ENCODE data around the gene NPAS3.
A peak's percentile ranks its signal among the peaks of the same experiment; 100 is the strongest.

Gene NPAS3

GRCh38 chr14:33566082-33566481 is 627.4 kb downstream of the NPAS3 start:
- no peak for TF ChIP-seq ZNF121 (tag by site-specific recombination; IDR thresholded peaks at IDR 0.05)
- no peak for TF ChIP-seq SP3 (tag by site-specific recombination; IDR thresholded peaks at IDR 0.05)
- no peak for TF ChIP-seq ZNF404 (tag by site-specific recombination; IDR thresholded peaks at IDR 0.05)
- no peak for TF ChIP-seq SCRT2 (tag by site-specific recombination; IDR thresholded peaks at IDR 0.05)
- no peak for TF ChIP-seq BCL11A (tag by site-specific recombination; IDR thresholded peaks at IDR 0.05; ENCODE audit: low read depth)
- TF ChIP-seq KLF7 (tag by site-specific recombination; IDR thresholded peaks at IDR 0.05; ENCODE audit: borderline replicate concordance), result no peak
- no peak for TF ChIP-seq OVOL3 (tag by site-specific recombination; IDR thresholded peaks at IDR 0.05)
- TF ChIP-seq ZNF639 (tag by site-specific recombination; IDR thresholded peaks at IDR 0.05), result no peak
- no peak for TF ChIP-seq MEIS1 (CRISPR knock-in tag; IDR thresholded peaks at IDR 0.05; ENCODE audit: borderline replicate concordance)
- TF ChIP-seq ZNF664 (tag by site-specific recombination; IDR thresholded peaks at IDR 0.05), result no peak
- no peak for TF ChIP-seq CTCF (tag by site-specific recombination; IDR thresholded peaks at IDR 0.05)
- no peak for TF ChIP-seq ZNF169 (tag by site-specific recombination; IDR thresholded peaks at IDR 0.05)
- no peak for TF ChIP-seq REPIN1 (tag by site-specific recombination; IDR thresholded peaks at IDR 0.05; ENCODE audit: low read depth)
- no peak for TF ChIP-seq ZNF155 (tag by site-specific recombination; IDR thresholded peaks at IDR 0.05)
- TF ChIP-seq ZNF292 (tag by site-specific recombination; IDR thresholded peaks at IDR 0.05; ENCODE audit: borderline replicate concordance, low read depth), result no peak
- TF ChIP-seq ZNF561 (tag by site-specific recombination; IDR thresholded peaks at IDR 0.05; ENCODE audit: borderline replicate concordance), result no peak
- no peak for TF ChIP-seq SP2 (tag by site-specific recombination; IDR thresholded peaks at IDR 0.05)
- TF ChIP-seq ZNF580 (tag by site-specific recombination; IDR thresholded peaks at IDR 0.05), result no peak
- no peak for TF ChIP-seq ZNF221 (tag by site-specific recombination; IDR thresholded peaks at IDR 0.05; ENCODE audit: borderline replicate concordance)
- no peak for TF ChIP-seq HOXC10 (CRISPR knock-in tag; IDR thresholded peaks at IDR 0.05)
- ChIA-PET POLR2A (no interaction called here), CTCF (no interaction called here)
- H3K27ac ChIP-seq (ENCODE audit: extremely low read depth, low read depth, low read length), result no peak overlapping the region
- no peaks in the 10 kb centered on the region for H3K36me3 ChIP-seq (ENCODE audit: control insufficient read depth in 2 of 2, insufficient read depth in 1 of 2, low read length in 2 of 2)
- H3K9me3 ChIP-seq (ENCODE audit: control insufficient read depth, insufficient read depth, low read depth, low read length), result no peaks in the 10 kb centered on the region
- peaks cover 15% of the 10 kb centered on the region for H3K4me1 ChIP-seq (ENCODE audit: control insufficient read depth, insufficient read depth, low read length)
- no peak overlapping the region for H3K4me3 ChIP-seq (ENCODE audit: low read depth, low read length)

- Histone ChIP-seq H3K9me3 (ENCODE audit: control insufficient read depth, insufficient read depth, low read depth, low read length) (no peaks in the 10 kb centered on the region), H3K27ac (ENCODE audit: extremely low read depth, low read depth, low read length) (no peak overlapping the region), H3K4me1 (ENCODE audit: control insufficient read depth, insufficient read depth, low read length) (peaks cover 15% of the 10 kb centered on the region), H3K36me3 (ENCODE audit: control insufficient read depth in 2 of 2, insufficient read depth in 1 of 2, low read length in 2 of 2) (no peaks in the 10 kb centered on the region), H3K4me3 (ENCODE audit: low read depth, low read length) (no peak overlapping the region)
- ChIA-PET POLR2A (no interaction called here), CTCF (no interaction called here)
- TF ChIP-seq TCF7L2 (IDR thresholded peaks at IDR 0.05; ENCODE audit: borderline replicate concordance, low read depth, low read length) (peak; percentile 98), ZBTB48 (tag by site-specific recombination; IDR thresholded peaks at IDR 0.05) (no peak), ZNF623 (tag by site-specific recombination; IDR thresholded peaks at IDR 0.05) (no peak), ZNF629 (tag by site-specific recombination; IDR thresholded peaks at IDR 0.05) (no peak), ZBTB17 (tag by site-specific recombination; IDR thresholded peaks at IDR 0.05) (peak; percentile 64), TRIM28 (IDR thresholded peaks at IDR 0.05; ENCODE audit: borderline replicate concordance, low read length) (0 out of 2 replicates have a peak, but pooled peaks have one; percentile 19), ZNF416 (tag by site-specific recombination; IDR thresholded peaks at IDR 0.05) (no peak), ZNF747 (tag by site-specific recombination; IDR thresholded peaks at IDR 0.05) (no peak)
These were observed 628.5 kb downstream of the NPAS3 start for GRCh38 chr14:33567023-33567728.
